Measurements from ENCODE around the gene LAT.

DNA sequence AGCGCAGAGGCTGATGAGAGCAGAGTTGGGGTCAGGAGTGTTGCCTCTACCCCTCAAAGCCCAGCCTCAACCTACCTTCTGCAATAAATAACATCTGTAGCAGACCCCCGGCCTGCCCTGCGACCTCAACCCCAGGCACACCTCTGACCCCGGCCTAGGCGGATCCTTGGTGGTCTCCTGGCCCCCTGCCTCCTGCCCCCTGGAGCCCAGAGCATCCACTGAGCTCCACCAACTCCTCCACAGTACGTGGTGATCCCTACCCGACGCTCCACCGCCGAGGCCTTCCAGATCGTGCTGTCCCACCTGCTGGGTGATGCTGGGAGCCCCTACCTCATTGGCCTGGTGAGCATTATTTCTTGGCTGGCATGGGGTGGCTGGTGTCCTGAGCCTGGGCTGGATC lies 1.9 kb upstream of the LAT start:
- TF ChIP-seq, protein P1, sequence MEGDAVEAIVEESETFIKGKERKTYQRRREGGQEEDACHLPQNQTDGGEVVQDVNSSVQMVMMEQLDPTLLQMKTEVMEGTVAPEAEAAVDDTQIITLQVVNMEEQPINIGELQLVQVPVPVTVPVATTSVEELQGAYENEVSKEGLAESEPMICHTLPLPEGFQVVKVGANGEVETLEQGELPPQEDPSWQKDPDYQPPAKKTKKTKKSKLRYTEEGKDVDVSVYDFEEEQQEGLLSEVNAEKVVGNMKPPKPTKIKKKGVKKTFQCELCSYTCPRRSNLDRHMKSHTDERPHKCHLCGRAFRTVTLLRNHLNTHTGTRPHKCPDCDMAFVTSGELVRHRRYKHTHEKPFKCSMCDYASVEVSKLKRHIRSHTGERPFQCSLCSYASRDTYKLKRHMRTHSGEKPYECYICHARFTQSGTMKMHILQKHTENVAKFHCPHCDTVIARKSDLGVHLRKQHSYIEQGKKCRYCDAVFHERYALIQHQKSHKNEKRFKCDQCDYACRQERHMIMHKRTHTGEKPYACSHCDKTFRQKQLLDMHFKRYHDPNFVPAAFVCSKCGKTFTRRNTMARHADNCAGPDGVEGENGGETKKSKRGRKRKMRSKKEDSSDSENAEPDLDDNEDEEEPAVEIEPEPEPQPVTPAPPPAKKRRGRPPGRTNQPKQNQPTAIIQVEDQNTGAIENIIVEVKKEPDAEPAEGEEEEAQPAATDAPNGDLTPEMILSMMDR (IDR thresholded peaks at IDR 0.05) = no peak
- TF ChIP-seq POLR2A (IDR thresholded peaks at IDR 0.05) = no peak

All from stomach (tissue), 4 donors.